Liver (tissue), 9 donors: ENCODE data around the gene LRRC45. TPM values are rescaled to one million over a fixed set of nuclear protein-coding genes. Genes with fewer than 3 reads are reported as not detected.

Experiments
- DNase-seq: peaks from one replicate; pipeline ENCODE4 v3.0.0-alpha.2; 2017; ENCODE audit warnings: low spot score
- H3K27ac ChIP-seq, 2 donors: one replicate each; pipeline ENCODE4 v1.7.0; 2013; ENCODE audit warnings: inconsistent platforms in 2 of 2, low read length in 2 of 2, control low read depth in 1 of 2, low read depth in 1 of 2, mild to moderate bottlenecking in 1 of 2
- H3K27me3 ChIP-seq, 4 donors: one replicate each; pipeline versions ENCODE4 v1.6.1 to v1.7.0; 2013; ENCODE audit warnings: low read length in 3 of 4, inconsistent platforms in 1 of 4, mild to moderate bottlenecking in 1 of 4, moderate library complexity in 1 of 4; ENCODE audit not compliant: control insufficient read depth in 4 of 4, insufficient read depth in 4 of 4
- H3K36me3 ChIP-seq, 4 donors: one replicate each; pipeline versions ENCODE4 v1.6.1 to v1.7.0; 2013; ENCODE audit warnings: low read length in 3 of 4, mild to moderate bottlenecking in 3 of 4, low read depth in 1 of 4, moderate library complexity in 1 of 4; ENCODE audit not compliant: control insufficient read depth in 4 of 4, insufficient read depth in 3 of 4
- H3K4me1 ChIP-seq, 4 donors: one replicate each; pipeline versions ENCODE4 v1.6.1 to v1.7.0; 2013; ENCODE audit warnings: low read length in 3 of 4, mild to moderate bottlenecking in 3 of 4, moderate library complexity in 1 of 4; ENCODE audit not compliant: control insufficient read depth in 4 of 4, insufficient read depth in 4 of 4
- H3K4me3 ChIP-seq, 3 donors: one replicate each; pipeline versions ENCODE4 v1.6.1 to v1.7.0; 2013; ENCODE audit warnings: low read length in 3 of 3, control low read depth in 1 of 3, low read depth in 1 of 3, mild to moderate bottlenecking in 1 of 3
- H3K9ac ChIP-seq, 2 donors: one replicate each; pipeline ENCODE4 v1.7.0; 2013; ENCODE audit warnings: low read length in 2 of 2, mild to moderate bottlenecking in 2 of 2, moderate library complexity in 2 of 2, control low read depth in 1 of 2, low read depth in 1 of 2
- H3K9me3 ChIP-seq, 4 donors: one replicate each; pipeline versions ENCODE4 v1.6.1 to v1.7.0; 2013; ENCODE audit warnings: low read length in 3 of 4; ENCODE audit not compliant: control insufficient read depth in 4 of 4
- EGR1 ChIP-seq, 2 donors: IDR thresholded peaks; 2 replicates each; pipeline ENCODE4 v1.6.1; 2016 to 2018; ENCODE audit warnings: antibody characterized with exemption in 2 of 2, low read depth in 2 of 2
- FOXA1 ChIP-seq: IDR thresholded peaks from 2 replicates; pipeline ENCODE4 v1.6.1; 2016; ENCODE audit warnings: antibody characterized with exemption
- HNF4A ChIP-seq, 2 donors: conservative IDR thresholded peaks; 2 replicates each; pipeline ENCODE4 v1.6.1; 2016; ENCODE audit warnings: antibody characterized with exemption in 2 of 2, mild to moderate bottlenecking in 2 of 2
- HNF4G ChIP-seq: IDR thresholded peaks from 2 replicates; pipeline ENCODE4 v1.6.1; 2016; ENCODE audit warnings: antibody characterized with exemption
- JUND ChIP-seq, 2 donors: IDR thresholded peaks; 2 replicates each; pipeline ENCODE4 v1.6.1; 2016; ENCODE audit warnings: antibody characterized with exemption in 2 of 2
- NR2F2 ChIP-seq: IDR thresholded peaks from 2 replicates; pipeline ENCODE4 v1.6.1; 2016; ENCODE audit warnings: antibody characterized with exemption
- RXRA ChIP-seq, 2 donors: IDR thresholded peaks; 2 replicates each; pipeline ENCODE4 v1.6.1; 2017 to 2018; ENCODE audit warnings: antibody characterized with exemption in 2 of 2, mild to moderate bottlenecking in 1 of 2
- TAF1 ChIP-seq: conservative IDR thresholded peaks from 2 replicates; pipeline ENCODE4 v1.6.1; 2016; ENCODE audit warnings: antibody characterized with exemption, mild to moderate bottlenecking
- YY1 ChIP-seq: IDR thresholded peaks from 2 replicates; pipeline ENCODE4 v1.6.1; 2016; ENCODE audit warnings: antibody characterized with exemption, mild to moderate bottlenecking
- WGBS: extraction: QIAGEN DNeasy Blood & Tissue Kit; methylation state at CpG from one replicate; pipeline ENCODE4 v1.1.7; 2013; 5-methylcytosine and 5-hydroxymethylcytosine counted together
- polyA plus RNA-seq, 2 donors: library from polyadenylated mRNA; stranded (reverse) in 1 of 2; unstranded in 1 of 2; fragments of 200-250 nt in 1 of 2; fragments of >200 nt in 1 of 2; fragmentation: Nextera tagmentation in 1 of 2; extraction: Ambion mirVana in 1 of 2; gene quantifications; one replicate each; pipeline versions ENCODE4 v1.2.1 to v1.2.3, GENCODE V29; 2013 to 2015
- total RNA-seq, 2 donors: library from RNA; depleted of rRNA; stranded (reverse); fragments of >200 nt; gene quantifications; one replicate each; pipeline ENCODE4 v1.2.3, GENCODE V29; 2014
- TF ChIP-seq, protein P1 (sequence below): IDR thresholded peaks from 2 replicates; pipeline ENCODE4 v1.6.1; 2016; ENCODE audit warnings: antibody characterized with exemption
- TF ChIP-seq, protein P2 (sequence below): fragments of 150-350 bp; IDR thresholded peaks from 2 replicates; pipeline ENCODE4 v1.5.1; 2017; ENCODE audit warnings: improper control_type of control experiment, low read depth, low read length; ENCODE audit not compliant: missing input control
- donor health status: healthy.
- donor health status: healthy.
- donor health status: healthy.
- donor health status: healthy.
- donor health status: healthy.

Gene LRRC45
- total and polyA plus RNA-seq, 4 donors, result 4.0 to 14.1 (median 7.0) TPM

GRCh38 chr17:82056729-82057621 lies 33.9 kb downstream of the LRRC45 start (continued):
- TF ChIP-seq, protein P1, sequence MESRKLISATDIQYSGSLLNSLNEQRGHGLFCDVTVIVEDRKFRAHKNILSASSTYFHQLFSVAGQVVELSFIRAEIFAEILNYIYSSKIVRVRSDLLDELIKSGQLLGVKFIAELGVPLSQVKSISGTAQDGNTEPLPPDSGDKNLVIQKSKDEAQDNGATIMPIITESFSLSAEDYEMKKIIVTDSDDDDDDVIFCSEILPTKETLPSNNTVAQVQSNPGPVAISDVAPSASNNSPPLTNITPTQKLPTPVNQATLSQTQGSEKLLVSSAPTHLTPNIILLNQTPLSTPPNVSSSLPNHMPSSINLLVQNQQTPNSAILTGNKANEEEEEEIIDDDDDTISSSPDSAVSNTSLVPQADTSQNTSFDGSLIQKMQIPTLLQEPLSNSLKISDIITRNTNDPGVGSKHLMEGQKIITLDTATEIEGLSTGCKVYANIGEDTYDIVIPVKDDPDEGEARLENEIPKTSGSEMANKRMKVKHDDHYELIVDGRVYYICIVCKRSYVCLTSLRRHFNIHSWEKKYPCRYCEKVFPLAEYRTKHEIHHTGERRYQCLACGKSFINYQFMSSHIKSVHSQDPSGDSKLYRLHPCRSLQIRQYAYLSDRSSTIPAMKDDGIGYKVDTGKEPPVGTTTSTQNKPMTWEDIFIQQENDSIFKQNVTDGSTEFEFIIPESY, result no peak
- TF ChIP-seq FOXA1 (no peak), RXRA (IDR thresholded peaks at IDR 0.05) (no peak)

- Histone ChIP-seq H3K4me3 (no peak overlapping the region), H3K4me1 (peaks cover 0 to 14% (median 7%) of the 10 kb centered on the region in 4 donors), H3K27me3 (no peaks in the 10 kb centered on the region), H3K36me3 (peaks cover 6 to 76% (median 32%) of the 10 kb centered on the region in 4 donors), H3K27ac (no peak overlapping the region), H3K9ac (no peak overlapping the region), H3K9me3 (no peaks in the 10 kb centered on the region)
- 76% methylated on average over 17 of the region's 17 CpGs for WGBS
- TF ChIP-seq YY1, result no peak
- no peak for TF ChIP-seq HNF4G
- TF ChIP-seq, protein P1, result no peak
- TF ChIP-seq TAF1, result no peak
- TF ChIP-seq RXRA (IDR thresholded peaks at IDR 0.05), result no peak
- no peak for TF ChIP-seq EGR1 (IDR thresholded peaks at IDR 0.05; ENCODE audit: low read depth in 2 of 2)
- no peak for DNase-seq
Observed at GRCh38 chr17:82058230-82058854, 35.2 kb downstream of the LRRC45 start.

GRCh38 chr17:82058855-82059249 lies 35.7 kb downstream of the LRRC45 start:
- TF ChIP-seq TAF1 (no peak), YY1 (no peak), RXRA (IDR thresholded peaks at IDR 0.05) (no peak), NR2F2 (no peak), JUND (IDR thresholded peaks at IDR 0.05) (no peak), HNF4A (conservative IDR thresholded peaks at IDR 0.05) (no peak), FOXA1 (no peak)
- TF ChIP-seq, protein P2, sequence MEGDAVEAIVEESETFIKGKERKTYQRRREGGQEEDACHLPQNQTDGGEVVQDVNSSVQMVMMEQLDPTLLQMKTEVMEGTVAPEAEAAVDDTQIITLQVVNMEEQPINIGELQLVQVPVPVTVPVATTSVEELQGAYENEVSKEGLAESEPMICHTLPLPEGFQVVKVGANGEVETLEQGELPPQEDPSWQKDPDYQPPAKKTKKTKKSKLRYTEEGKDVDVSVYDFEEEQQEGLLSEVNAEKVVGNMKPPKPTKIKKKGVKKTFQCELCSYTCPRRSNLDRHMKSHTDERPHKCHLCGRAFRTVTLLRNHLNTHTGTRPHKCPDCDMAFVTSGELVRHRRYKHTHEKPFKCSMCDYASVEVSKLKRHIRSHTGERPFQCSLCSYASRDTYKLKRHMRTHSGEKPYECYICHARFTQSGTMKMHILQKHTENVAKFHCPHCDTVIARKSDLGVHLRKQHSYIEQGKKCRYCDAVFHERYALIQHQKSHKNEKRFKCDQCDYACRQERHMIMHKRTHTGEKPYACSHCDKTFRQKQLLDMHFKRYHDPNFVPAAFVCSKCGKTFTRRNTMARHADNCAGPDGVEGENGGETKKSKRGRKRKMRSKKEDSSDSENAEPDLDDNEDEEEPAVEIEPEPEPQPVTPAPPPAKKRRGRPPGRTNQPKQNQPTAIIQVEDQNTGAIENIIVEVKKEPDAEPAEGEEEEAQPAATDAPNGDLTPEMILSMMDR, result no peak
- peaks cover 3 to 14% (median 8%) of the 10 kb centered on the region in 4 donors for H3K4me1 ChIP-seq
- no peak overlapping the region for H3K27ac ChIP-seq
- H3K9ac ChIP-seq, result no peak overlapping the region
- DNase-seq, result no peak
- H3K4me3 ChIP-seq, result no peak overlapping the region
- WGBS, result 88% methylated on average over 10 of the region's 10 CpGs
- H3K36me3 ChIP-seq, result peaks cover 6 to 79% (median 32%) of the 10 kb centered on the region in 4 donors
- no peaks in the 10 kb centered on the region for H3K27me3 ChIP-seq
- H3K9me3 ChIP-seq, result no peaks in the 10 kb centered on the region
